ENCODE data around the gene KLHDC4.

The KLHDC4 gene

GRCh38 chr16:87708881-87709638 lies 56.7 kb downstream of the KLHDC4 start:
- no peak for TF ChIP-seq CTCF (IDR thresholded peaks at IDR 0.05; ENCODE audit: low read depth, low read length)

GRCh38 chr16:87707714-87708580 lies 57.8 kb downstream of the KLHDC4 start:
- in situ Hi-C loops (cut with HindIII; ENCODE audit: low sequenced_read_pairs), result no loop called here
- no peak for DNase-seq (ENCODE audit: low read depth, low spot score)
- no peak for TF ChIP-seq CTCF (IDR thresholded peaks at IDR 0.05; ENCODE audit: low read depth, low read length)
- no peak overlapping the region for H3K4me3 ChIP-seq (ENCODE audit: low read depth, low read length)

More at GRCh38 chr16:87708881-87709638, 56.7 kb downstream of the KLHDC4 start:
- DNase-seq (ENCODE audit: low read depth, low spot score), result no peak
- no peak overlapping the region for H3K4me3 ChIP-seq (ENCODE audit: low read depth, low read length)
- in situ Hi-C loops (cut with HindIII; ENCODE audit: low sequenced_read_pairs), result no loop called here

- no peak for DNase-seq (ENCODE audit: low read depth, low spot score)
- H3K4me3 ChIP-seq (ENCODE audit: low read depth, low read length), result no peak overlapping the region
- no peak for TF ChIP-seq CTCF (IDR thresholded peaks at IDR 0.05; ENCODE audit: low read depth, low read length)
- in situ Hi-C loops (cut with HindIII; ENCODE audit: low sequenced_read_pairs), result no loop called here
Observed at GRCh38 chr16:87707097-87707496, 58.7 kb downstream of the KLHDC4 start.

- no peak for DNase-seq (ENCODE audit: low read depth, low spot score)
- in situ Hi-C loops (cut with HindIII; ENCODE audit: low sequenced_read_pairs), result no loop called here
- H3K4me3 ChIP-seq (ENCODE audit: low read depth, low read length), result no peak overlapping the region
- no peak for TF ChIP-seq CTCF (IDR thresholded peaks at IDR 0.05; ENCODE audit: low read depth, low read length)
Observed at GRCh38 chr16:87706278-87707000, 59.3 kb downstream of the KLHDC4 start.

- H3K4me3 ChIP-seq (ENCODE audit: low read depth, low read length), result no peak overlapping the region
- peak; percentile 14 for DNase-seq (ENCODE audit: low read depth, low spot score)
- no peak for TF ChIP-seq CTCF (IDR thresholded peaks at IDR 0.05; ENCODE audit: low read depth, low read length)
- in situ Hi-C loops (cut with HindIII; ENCODE audit: low sequenced_read_pairs), result no loop called here
Observed at GRCh38 chr16:87705771-87706277, 60.0 kb downstream of the KLHDC4 start.

GRCh38 chr16:87704754-87705353 lies 60.9 kb downstream of the KLHDC4 start:
- peak; percentile 15 for TF ChIP-seq CTCF (IDR thresholded peaks at IDR 0.05; ENCODE audit: low read depth, low read length)
- no peak overlapping the region for H3K4me3 ChIP-seq (ENCODE audit: low read depth, low read length)
- in situ Hi-C loops (cut with HindIII; ENCODE audit: low sequenced_read_pairs), result no loop called here
- peak; percentile 15 for DNase-seq (ENCODE audit: low read depth, low spot score)

Measured in astrocyte of the spinal cord (primary cell).